ENCODE data around the gene NOP9. TPM values are rescaled to one million over a fixed set of nuclear protein-coding genes. Genes with fewer than 3 reads are reported as not detected.

The NOP9 gene
- total RNA-seq, 2 experiments from 2014 or later = 30.7 to 30.9 TPM

GRCh38 chr14:24300326-24300980 is 803 bp downstream of the NOP9 start:
- peak overlapping the region; percentile 90 for H3K4me3 Mint-ChIP-seq
- H3K27me3 Mint-ChIP-seq = no peaks in the 10 kb centered on the region
- peak overlapping the region; percentile 84 for H3K27ac Mint-ChIP-seq
- no peaks in the 10 kb centered on the region for H3K9me3 Mint-ChIP-seq
- no peak for DNase-seq
- intact Hi-C loops (cut with micrococcal nuclease) = no loop called here
- peaks cover 50% of the 10 kb centered on the region for H3K4me1 Mint-ChIP-seq (ENCODE audit: low read depth)
- POLR2A ChIA-PET = interaction anchor here (0.5 to 5.5 kb wide), 14 partner anchors 8 to 1261 kb away, joined by 3 to 53 read pairs (median 5); partner anchors contain the start of genes CHMP4A, CIDEB, LTB4R2 and RABGGTA
- H3K36me3 Mint-ChIP-seq = peaks cover 37% of the 10 kb centered on the region
- CTCF ChIA-PET = interaction anchor here (0.9 to 7.3 kb wide), 13 partner anchors 9 to 133 kb away, joined by 3 to 224 read pairs (median 12); partner anchors contain the start of genes CIDEB, LTB4R, LTB4R2 and MDP1

- Mint-ChIP-seq H3K4me1 (ENCODE audit: low read depth) (peaks cover 39% of the 10 kb centered on the region), H3K27ac (no peak overlapping the region), H3K4me3 (no peak overlapping the region), H3K27me3 (no peaks in the 10 kb centered on the region), H3K36me3 (peaks cover 51% of the 10 kb centered on the region), H3K9me3 (no peaks in the 10 kb centered on the region)
- ChIA-PET CTCF (interaction anchor here (0.9 kb wide), 1 partner anchor 62 kb away, joined by 4 read pairs; the partner anchor contains the start of gene TINF2), POLR2A (no interaction called here)
- DNase-seq = no peak
- intact Hi-C loops (cut with micrococcal nuclease) = no loop called here
Observed at GRCh38 chr14:24304019-24304387, 4.4 kb downstream of the NOP9 start.

GRCh38 chr14:24307156-24307574 is 7.5 kb downstream of the NOP9 start:
- H3K36me3 Mint-ChIP-seq = peaks cover 44% of the 10 kb centered on the region
- DNase-seq = no peak
- H3K27ac Mint-ChIP-seq = no peak overlapping the region
- intact Hi-C loops (cut with micrococcal nuclease) = no loop called here
- no peaks in the 10 kb centered on the region for H3K9me3 Mint-ChIP-seq
- CTCF ChIA-PET = interaction anchor here (0.7 to 9.9 kb wide), 24 partner anchors 8 to 1229 kb away, joined by 3 to 235 read pairs (median 10); partner anchors contain the start of genes ADCY4, CBLN3, CHMP4A and DHRS1
- POLR2A ChIA-PET = interaction anchor here (1.3 to 4.6 kb wide), 4 partner anchors 7 to 193 kb away, joined by 3 to 17 read pairs (median 6); partner anchors contain the start of genes DCAF11, DHRS1, NOP9 and NRL
- H3K4me3 Mint-ChIP-seq = no peak overlapping the region
- peaks cover 37% of the 10 kb centered on the region for H3K4me1 Mint-ChIP-seq (ENCODE audit: low read depth)
- H3K27me3 Mint-ChIP-seq = no peaks in the 10 kb centered on the region

- Mint-ChIP-seq H3K27ac (peak within 1 kb of the TSS; percentile 8), H3K9me3 (no peaks in the 10 kb centered on the region), H3K4me3 (no peak within 1 kb of the TSS), H3K4me1 (ENCODE audit: low read depth) (peaks cover 41% of the 10 kb centered on the region), H3K27me3 (no peaks in the 10 kb centered on the region), H3K36me3 (peaks cover 42% of the 10 kb centered on the region)
- ChIA-PET CTCF (interaction anchor here (0.7 to 9.9 kb wide), 44 partner anchors 9 to 1229 kb away, joined by 3 to 235 read pairs (median 6); partner anchors contain the start of genes ADCY4, CBLN3, CHMP4A and DCAF11), POLR2A (interaction anchor here (0.7 to 4.6 kb wide), 11 partner anchors 8 to 193 kb away, joined by 3 to 17 read pairs (median 4); partner anchors contain the start of genes DCAF11, DHRS1, IPO4 and MDP1)
- peak; percentile 75 for DNase-seq
- intact Hi-C loops (cut with micrococcal nuclease) = loop anchor here (1.0 kb wide), 1 partner anchor 8 kb away; the partner anchor contains the start of genes DHRS1 and NOP9
Observed at GRCh38 chr14:24307575-24308341, 8.1 kb downstream of the NOP9 start, which contains the start of gene CIDEB. TSS of gene CIDEB (minus strand) at chr14:24307977. CDS start at chr14:24307858, 119 bp downstream.

GRCh38 chr14:24308342-24309124 is 8.9 kb downstream of the NOP9 start:
- no peaks in the 10 kb centered on the region for H3K27me3 Mint-ChIP-seq
- no peaks in the 10 kb centered on the region for H3K9me3 Mint-ChIP-seq
- H3K4me3 Mint-ChIP-seq = no peak overlapping the region
- ChIA-PET POLR2A (interaction anchor here (0.7 to 4.6 kb wide), 10 partner anchors 9 to 194 kb away, joined by 3 to 17 read pairs (median 4); partner anchors contain the start of genes DCAF11, DHRS1, IPO4 and MDP1), CTCF (interaction anchor here (0.7 to 9.9 kb wide), 44 partner anchors 9 to 250 kb away, joined by 3 to 235 read pairs (median 6); partner anchors contain the start of genes ADCY4, CBLN3, CHMP4A and DCAF11)
- peaks cover 49% of the 10 kb centered on the region for H3K4me1 Mint-ChIP-seq (ENCODE audit: low read depth)
- no peak for DNase-seq
- peak overlapping the region; percentile 8 for H3K27ac Mint-ChIP-seq
- intact Hi-C loops (cut with micrococcal nuclease) = loop anchor here (1.0 kb wide), 1 partner anchor 9 kb away; the partner anchor contains the start of genes DHRS1 and NOP9
- peaks cover 40% of the 10 kb centered on the region for H3K36me3 Mint-ChIP-seq

- no peak for DNase-seq
- CTCF ChIA-PET = interaction anchor here (0.8 to 9.9 kb wide), 19 partner anchors 11 to 251 kb away, joined by 3 to 235 read pairs (median 6); partner anchors contain the start of genes ADCY4, CBLN3, CHMP4A and DHRS1
- intact Hi-C loops (cut with micrococcal nuclease) = loop anchor here (1.0 to 5.0 kb wide), 4 partner anchors 23 to 257 kb away; partner anchors contain the start of genes CARMIL3 and TINF2
- H3K4me3 Mint-ChIP-seq = peak within 1 kb of the TSS; percentile 79
- no peaks in the 10 kb centered on the region for H3K27me3 Mint-ChIP-seq
- H3K4me1 Mint-ChIP-seq (ENCODE audit: low read depth) = peaks cover 61% of the 10 kb centered on the region
- H3K27ac Mint-ChIP-seq = peak within 1 kb of the TSS; percentile 84
- POLR2A ChIA-PET = interaction anchor here (0.6 to 4.6 kb wide), 8 partner anchors 9 to 229 kb away, joined by 3 to 17 read pairs (median 3); partner anchors contain the start of genes DHRS1, MDP1, NOP9 and PSME2
- H3K36me3 Mint-ChIP-seq = peaks cover 37% of the 10 kb centered on the region
- H3K9me3 Mint-ChIP-seq = no peaks in the 10 kb centered on the region
Observed at GRCh38 chr14:24309538-24310264, 10.1 kb downstream of the NOP9 start, which contains the start of gene LTB4R2. TSS of gene LTB4R2 (plus strand) at chr14:24310140. CDS start at chr14:24310665, 525 bp downstream.

GRCh38 chr14:24310265-24310645 is 10.6 kb downstream of the NOP9 start:
- POLR2A ChIA-PET = interaction anchor here (0.6 to 4.6 kb wide), 9 partner anchors 10 to 230 kb away, joined by 3 to 17 read pairs (median 3); partner anchors contain the start of genes DHRS1, MDP1, NOP9 and PSME2
- Mint-ChIP-seq H3K9me3 (no peaks in the 10 kb centered on the region), H3K4me1 (ENCODE audit: low read depth) (peaks cover 64% of the 10 kb centered on the region), H3K27ac (peak overlapping the region; percentile 72), H3K27me3 (no peaks in the 10 kb centered on the region), H3K4me3 (peak overlapping the region; percentile 79), H3K36me3 (peaks cover 32% of the 10 kb centered on the region)
- DNase-seq = no peak
- CTCF ChIA-PET = interaction anchor here (0.8 to 9.9 kb wide), 19 partner anchors 11 to 252 kb away, joined by 3 to 235 read pairs (median 6); partner anchors contain the start of genes ADCY4, CBLN3, CHMP4A and DHRS1
- intact Hi-C loops (cut with micrococcal nuclease) = loop anchor here (1.0 to 5.0 kb wide), 4 partner anchors 23 to 258 kb away; partner anchors contain the start of genes CARMIL3 and TINF2

- Mint-ChIP-seq H3K9me3 (no peaks in the 10 kb centered on the region), H3K36me3 (peaks cover 26% of the 10 kb centered on the region), H3K4me3 (peak within 1 kb of the TSS; percentile 79), H3K27me3 (no peaks in the 10 kb centered on the region), H3K4me1 (ENCODE audit: low read depth) (peaks cover 69% of the 10 kb centered on the region), H3K27ac (peak within 1 kb of the TSS; percentile 84)
- intact Hi-C loops (cut with micrococcal nuclease) = loop anchor here (1.0 to 5.0 kb wide), 5 partner anchors 22 to 259 kb away; partner anchors contain the start of genes CARMIL3, RABGGTA and TINF2
- peak; percentile 81 for DNase-seq
- POLR2A ChIA-PET = interaction anchor here (0.6 to 4.6 kb wide), 12 partner anchors 11 to 230 kb away, joined by 3 to 17 read pairs (median 4); partner anchors contain the start of genes CBLN3, DHRS1, KHNYN and NOP9
- CTCF ChIA-PET = interaction anchor here (0.8 to 9.9 kb wide), 21 partner anchors 8 to 150 kb away, joined by 3 to 235 read pairs (median 6); partner anchors contain the start of genes ADCY4, CBLN3, CHMP4A and DHRS1
Observed at GRCh38 chr14:24310646-24311604, 11.3 kb downstream of the NOP9 start, which contains the start of gene LTB4R. TSS of gene LTB4R (plus strand) at chr14:24311502. CDS start at chr14:24315652, 4,150 bp downstream.

Measured in activated CD4-positive, alpha-beta memory T cell treated with anti-CD3 and anti-CD28 coated beads for 36 hours (primary cell).